ENCODE data around the gene LY6G6D.

The LY6G6D gene

GRCh38 chr6:31715022-31715958 lies at the start of gene LY6G6D:
Gene LY6G6D, plus strand, starts transcription at chr6:31715348. Its CDS starts 8 bp downstream, at chr6:31715356.
- TF ChIP-seq CTCF (IDR thresholded peaks at IDR 0.05; ENCODE audit: control insufficient read depth, insufficient read depth, low read depth, low read length, missing control alignments) = no peak
- no peak for DNase-seq (ENCODE audit: low read depth)
- H3K4me3 ChIP-seq (ENCODE audit: control insufficient read depth, low read depth, low read length) = no peak within 1 kb of the TSS

DNA sequence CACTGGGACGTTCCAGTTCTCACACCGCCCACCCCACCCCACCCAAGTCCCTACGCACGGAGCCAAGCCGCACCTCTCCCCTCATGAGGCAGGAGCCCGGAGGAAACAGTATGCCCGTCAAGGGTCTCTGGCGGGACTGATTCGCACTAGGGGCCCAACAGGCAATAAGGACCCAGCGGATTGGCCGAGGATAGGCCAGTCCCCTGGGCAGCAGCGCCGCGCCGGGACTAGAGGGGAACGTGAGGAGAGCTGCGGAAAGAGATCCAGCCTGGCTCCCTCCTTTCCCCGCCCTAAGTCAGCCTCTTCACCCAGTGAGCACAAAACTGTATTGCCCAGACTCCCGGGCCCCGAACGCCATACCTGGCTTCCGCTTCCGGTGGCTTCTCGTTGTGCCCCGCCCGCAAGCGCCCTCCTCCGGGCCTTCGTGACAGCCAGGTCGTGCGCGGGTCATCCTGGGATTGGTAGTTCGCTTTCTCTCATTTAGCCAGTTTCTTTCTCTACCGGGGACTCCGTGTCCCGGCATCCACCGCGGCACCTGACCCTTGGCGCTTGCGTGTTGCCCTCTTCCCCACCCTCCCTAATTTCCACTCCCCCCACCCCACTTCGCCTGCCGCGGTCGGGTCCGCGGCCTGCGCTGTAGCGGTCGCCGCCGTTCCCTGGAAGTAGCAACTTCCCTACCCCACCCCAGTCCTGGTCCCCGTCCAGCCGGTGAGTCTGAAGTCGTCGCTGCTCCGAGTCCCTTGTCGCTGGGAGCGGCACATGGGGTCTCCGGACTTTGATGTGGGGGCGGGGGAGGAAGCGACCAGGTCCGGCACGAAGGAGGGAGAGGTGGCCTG lies 49.4 kb upstream of the LY6G6D start, which contains the start of gene CSNK2B:
Gene CSNK2B, plus strand, starts transcription at position 580 of the 836 bp plus-strand sequence. CDS start 752 bp downstream, outside the sequence.
- peak; percentile 83 for DNase-seq (ENCODE audit: low read depth)
- peak; percentile 4 for TF ChIP-seq CTCF (IDR thresholded peaks at IDR 0.05; ENCODE audit: control insufficient read depth, insufficient read depth, low read depth, low read length, missing control alignments)
- peak within 1 kb of the TSS; percentile 95 for H3K4me3 ChIP-seq (ENCODE audit: control insufficient read depth, low read depth, low read length)

GRCh38 chr6:31666337-31666965 lies 48.7 kb upstream of the LY6G6D start:
- DNase-seq (ENCODE audit: low read depth) = no peak
- peak overlapping the region; percentile 95 for H3K4me3 ChIP-seq (ENCODE audit: control insufficient read depth, low read depth, low read length)
- TF ChIP-seq CTCF (IDR thresholded peaks at IDR 0.05; ENCODE audit: control insufficient read depth, insufficient read depth, low read depth, low read length, missing control alignments) = no peak

GRCh38 chr6:31669676-31670075 lies 45.5 kb upstream of the LY6G6D start, which contains the start of gene LY6G5B:
Gene LY6G5B, plus strand, starts transcription at chr6:31669976. Its CDS starts 975 bp downstream, at chr6:31670951.
- DNase-seq (ENCODE audit: low read depth) = no peak
- no peak for TF ChIP-seq CTCF (IDR thresholded peaks at IDR 0.05; ENCODE audit: control insufficient read depth, insufficient read depth, low read depth, low read length, missing control alignments)
- no peak within 1 kb of the TSS for H3K4me3 ChIP-seq (ENCODE audit: control insufficient read depth, low read depth, low read length)

- H3K4me3 ChIP-seq (ENCODE audit: control insufficient read depth, low read depth, low read length) = no peak overlapping the region
- TF ChIP-seq CTCF (IDR thresholded peaks at IDR 0.05; ENCODE audit: control insufficient read depth, insufficient read depth, low read depth, low read length, missing control alignments) = no peak
- no peak for DNase-seq (ENCODE audit: low read depth)
Observed at GRCh38 chr6:31676322-31676903, 38.7 kb upstream of the LY6G6D start.

GRCh38 chr6:31676904-31677303 lies 38.2 kb upstream of the LY6G6D start:
- H3K4me3 ChIP-seq (ENCODE audit: control insufficient read depth, low read depth, low read length) = no peak overlapping the region
- DNase-seq (ENCODE audit: low read depth) = no peak
- TF ChIP-seq CTCF (IDR thresholded peaks at IDR 0.05; ENCODE audit: control insufficient read depth, insufficient read depth, low read depth, low read length, missing control alignments) = no peak
